Limb (tissue), 2 donors: ENCODE measurements around the gene DGKZ.
"Not testable (repeated sequence)": the region's sequence is repeated elsewhere in the genome, so short reads cannot be mapped to it uniquely, and the experiment has no call there.

Experiments used
- DNase-seq, 2 donors: peaks; one replicate each; pipeline ENCODE4 v3.0.0-alpha.2; 2016; ENCODE audit errors: extremely low spot score in 2 of 2

Gene DGKZ

GRCh38 chr11:46366661-46367161 lies 19.4 kb downstream of the DGKZ start:
- DNase-seq, result no peak

- DNase-seq, result peak in 1 of 2 donors; percentile 85
These were observed 20.1 kb downstream of the DGKZ start for GRCh38 chr11:46367244-46367915.

- no peak for DNase-seq
These were observed 20.6 kb downstream of the DGKZ start for GRCh38 chr11:46367916-46368267.

GRCh38 chr11:46369458-46370152 lies 22.3 kb downstream of the DGKZ start:
- DNase-seq, result peak; percentile 70 to 71

GRCh38 chr11:46370253-46370652 lies 23.0 kb downstream of the DGKZ start:
- no peak for DNase-seq

GRCh38 chr11:46371262-46371661 lies 24.0 kb downstream of the DGKZ start:
- not testable (repeated sequence) for DNase-seq

- no peak for DNase-seq
These were observed 24.8 kb downstream of the DGKZ start for GRCh38 chr11:46372086-46372485.

- DNase-seq, result not testable (repeated sequence)
These were observed 25.2 kb downstream of the DGKZ start for GRCh38 chr11:46372501-46372900.

- DNase-seq, result no peak
These were observed 26.8 kb downstream of the DGKZ start for GRCh38 chr11:46373787-46374740.

GRCh38 chr11:46374815-46375214 lies 27.6 kb downstream of the DGKZ start:
- no peak for DNase-seq

- DNase-seq, result no peak
These were observed 28.3 kb downstream of the DGKZ start for GRCh38 chr11:46375392-46376101.

GRCh38 chr11:46376258-46377050 lies 29.2 kb downstream of the DGKZ start:
- no peak for DNase-seq

- no peak for DNase-seq
These were observed 30.0 kb downstream of the DGKZ start for GRCh38 chr11:46377290-46377689.

GRCh38 chr11:46377831-46378230 lies 30.6 kb downstream of the DGKZ start:
- DNase-seq, result no peak

- DNase-seq, result peak in 1 of 2 donors; percentile 29
These were observed 31.0 kb downstream of the DGKZ start for GRCh38 chr11:46378296-46378695.

GRCh38 chr11:46378811-46379481 lies 31.7 kb downstream of the DGKZ start:
- DNase-seq, result no peak

- DNase-seq, result peak in 1 of 2 donors; percentile 44
These were observed 32.4 kb downstream of the DGKZ start for GRCh38 chr11:46379482-46380293.

- peak; percentile 29 to 77 for DNase-seq
These were observed 33.2 kb downstream of the DGKZ start for GRCh38 chr11:46380340-46381047.
